BE2C (cell line): ENCODE results near the gene MLNR.

Experiments used
- DNase-seq: peaks from one replicate; pipeline ENCODE4 v3.0.0-alpha.2; 2020
- H3K27me3 ChIP-seq: fragments of 250-450 bp; sonication (Bioruptor Pico); 2 replicates; pipeline ENCODE4 v1.5.1; 2020; ENCODE audit warnings: mild to moderate bottlenecking
- H3K36me3 ChIP-seq: fragments of 250-450 bp; sonication (Bioruptor Pico); 2 replicates; pipeline ENCODE4 v1.5.1; 2020; ENCODE audit warnings: mild to moderate bottlenecking
- H3K4me1 ChIP-seq: fragments of 250-450 bp; sonication (Bioruptor Pico); 2 replicates; pipeline ENCODE4 v1.5.1; 2020
- H3K4me3 ChIP-seq: 2 replicates; pipeline ENCODE4 v1.5.1; 2011; ENCODE audit warnings: low read depth, low read length
- H3K9me3 ChIP-seq: fragments of 250-450 bp; sonication (Bioruptor Pico); 2 replicates; pipeline ENCODE4 v1.5.1; 2020
- TF ChIP-seq, protein P1 (sequence below): IDR thresholded peaks from 2 replicates; pipeline ENCODE4 v1.5.1; 2012; ENCODE audit warnings: mild to moderate bottlenecking, low read depth, low read length

Gene MLNR

DNA sequence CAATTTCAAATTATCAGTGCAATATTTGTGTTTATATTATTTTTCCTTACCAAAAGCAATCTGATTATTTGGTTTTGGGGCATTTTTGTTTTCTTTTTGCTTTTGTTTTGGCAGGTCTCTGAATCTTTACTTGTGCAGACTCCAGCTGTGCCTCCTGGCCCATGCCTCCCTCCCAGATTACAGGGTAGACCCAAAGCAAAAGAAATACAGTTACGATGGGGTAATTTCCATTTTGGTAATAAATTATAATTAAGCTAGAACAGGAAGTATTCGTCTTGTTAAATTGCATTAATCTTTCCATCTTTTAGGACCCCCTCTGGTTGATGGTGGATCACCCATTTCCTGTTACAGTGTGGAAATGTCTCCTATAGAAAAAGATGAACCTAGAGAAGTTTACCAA is 29.2 kb upstream of the MLNR start:
- Histone ChIP-seq H3K27me3 (no peaks in the 10 kb centered on the region), H3K36me3 (peaks cover 80% of the 10 kb centered on the region), H3K4me3 (no peak overlapping the region), H3K4me1 (no peaks in the 10 kb centered on the region), H3K9me3 (no peaks in the 10 kb centered on the region)
- DNase-seq = no peak
- TF ChIP-seq, protein P1, sequence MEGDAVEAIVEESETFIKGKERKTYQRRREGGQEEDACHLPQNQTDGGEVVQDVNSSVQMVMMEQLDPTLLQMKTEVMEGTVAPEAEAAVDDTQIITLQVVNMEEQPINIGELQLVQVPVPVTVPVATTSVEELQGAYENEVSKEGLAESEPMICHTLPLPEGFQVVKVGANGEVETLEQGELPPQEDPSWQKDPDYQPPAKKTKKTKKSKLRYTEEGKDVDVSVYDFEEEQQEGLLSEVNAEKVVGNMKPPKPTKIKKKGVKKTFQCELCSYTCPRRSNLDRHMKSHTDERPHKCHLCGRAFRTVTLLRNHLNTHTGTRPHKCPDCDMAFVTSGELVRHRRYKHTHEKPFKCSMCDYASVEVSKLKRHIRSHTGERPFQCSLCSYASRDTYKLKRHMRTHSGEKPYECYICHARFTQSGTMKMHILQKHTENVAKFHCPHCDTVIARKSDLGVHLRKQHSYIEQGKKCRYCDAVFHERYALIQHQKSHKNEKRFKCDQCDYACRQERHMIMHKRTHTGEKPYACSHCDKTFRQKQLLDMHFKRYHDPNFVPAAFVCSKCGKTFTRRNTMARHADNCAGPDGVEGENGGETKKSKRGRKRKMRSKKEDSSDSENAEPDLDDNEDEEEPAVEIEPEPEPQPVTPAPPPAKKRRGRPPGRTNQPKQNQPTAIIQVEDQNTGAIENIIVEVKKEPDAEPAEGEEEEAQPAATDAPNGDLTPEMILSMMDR = no peak

DNA sequence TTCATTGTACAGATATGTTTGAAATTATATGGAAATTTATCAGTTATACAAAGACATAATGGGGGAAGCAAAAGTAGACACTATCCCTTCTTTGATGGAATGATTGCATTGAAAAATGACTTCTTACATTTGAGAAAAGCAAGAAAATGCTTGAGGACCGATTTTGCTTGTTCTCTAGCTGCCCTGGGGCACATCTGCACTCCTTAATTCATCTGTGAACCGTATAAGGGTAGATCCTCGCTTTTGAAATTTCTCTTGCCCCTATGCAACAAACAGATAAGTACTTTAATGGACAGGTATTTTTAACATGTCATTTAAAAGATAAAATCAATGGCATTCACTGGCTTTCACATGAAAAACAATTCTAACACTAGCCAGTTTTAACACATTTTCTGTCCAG is 13.5 kb upstream of the MLNR start:
- H3K27me3 ChIP-seq = no peaks in the 10 kb centered on the region
- peaks cover 80% of the 10 kb centered on the region for H3K36me3 ChIP-seq
- no peak overlapping the region for H3K4me3 ChIP-seq
- H3K9me3 ChIP-seq = no peaks in the 10 kb centered on the region
- DNase-seq = no peak
- TF ChIP-seq, protein P1 = no peak
- H3K4me1 ChIP-seq = no peaks in the 10 kb centered on the region; the same call in 1 of the 2 replicates

DNA sequence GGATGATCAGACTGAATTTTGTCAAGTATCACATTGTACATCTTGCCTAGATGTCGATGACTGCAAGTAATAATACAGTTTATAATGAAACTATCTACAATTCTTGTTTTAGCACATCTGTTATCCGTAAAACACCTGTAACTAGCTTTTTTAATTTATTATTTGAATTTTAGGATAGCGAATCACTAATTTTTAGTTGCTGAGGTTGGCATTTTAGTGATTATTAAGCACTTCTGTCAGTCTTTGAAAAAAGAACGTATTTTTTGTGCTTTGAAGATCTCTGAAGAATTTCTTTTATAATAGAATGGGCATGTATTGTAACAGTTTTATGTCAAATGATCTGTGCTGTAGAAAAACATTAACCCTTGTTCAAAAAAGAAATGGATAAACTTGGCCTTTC is 11.5 kb upstream of the MLNR start:
- DNase-seq = no peak
- Histone ChIP-seq H3K9me3 (no peaks in the 10 kb centered on the region), H3K4me1 (no peaks in the 10 kb centered on the region; the same call in 1 of the 2 replicates), H3K4me3 (no peak overlapping the region), H3K36me3 (peaks cover 60% of the 10 kb centered on the region), H3K27me3 (no peaks in the 10 kb centered on the region)
- TF ChIP-seq, protein P1 = no peak

DNA sequence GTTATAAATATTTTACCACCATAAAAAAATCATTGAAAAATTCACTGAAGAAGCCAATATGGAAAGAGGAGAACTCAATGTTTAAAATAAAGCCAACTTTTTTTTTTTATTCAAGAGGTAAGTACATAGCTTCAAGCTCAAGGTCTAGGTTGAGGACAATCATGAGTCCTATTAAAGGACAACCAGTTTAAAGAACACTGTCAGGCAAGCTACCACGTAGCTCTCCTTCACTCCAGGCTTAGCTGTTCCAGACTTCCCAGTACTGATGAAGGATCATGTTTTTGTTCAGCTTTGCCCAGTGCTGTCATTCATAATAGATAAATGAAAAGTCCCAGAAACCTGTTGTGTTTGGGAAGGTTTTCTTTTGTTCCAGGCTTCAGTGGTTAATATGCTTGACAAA is 10.0 kb upstream of the MLNR start:
- H3K4me1 ChIP-seq = no peaks in the 10 kb centered on the region
- no peaks in the 10 kb centered on the region for H3K27me3 ChIP-seq
- H3K36me3 ChIP-seq = peaks cover 45% of the 10 kb centered on the region
- no peaks in the 10 kb centered on the region for H3K9me3 ChIP-seq
- H3K4me3 ChIP-seq = no peak overlapping the region
- TF ChIP-seq, protein P1 = no peak
- no peak for DNase-seq

DNA sequence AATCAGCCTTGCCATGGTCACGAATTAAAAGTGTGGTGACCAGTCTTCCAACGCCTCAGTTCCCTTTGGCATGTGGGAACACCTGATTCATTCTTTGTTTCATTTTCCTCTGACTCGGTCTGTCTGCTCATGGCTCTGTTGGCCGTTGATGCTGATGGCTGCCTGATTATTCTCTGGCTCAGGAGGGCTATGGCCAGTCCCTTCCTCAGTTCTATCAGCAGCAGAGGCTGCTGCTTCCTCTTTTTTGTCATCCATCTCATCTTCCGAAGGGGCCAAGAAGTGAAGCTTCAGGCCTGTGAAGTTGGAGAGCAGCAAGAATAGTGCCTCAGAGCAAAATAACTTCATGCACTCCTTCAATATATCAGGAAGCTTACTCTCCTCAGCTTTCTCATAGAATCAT is 9.5 kb upstream of the MLNR start:
- peaks cover 40% of the 10 kb centered on the region for H3K36me3 ChIP-seq
- no peaks in the 10 kb centered on the region for H3K4me1 ChIP-seq
- DNase-seq = no peak
- H3K27me3 ChIP-seq = no peaks in the 10 kb centered on the region
- no peak overlapping the region for H3K4me3 ChIP-seq
- H3K9me3 ChIP-seq = no peaks in the 10 kb centered on the region
- TF ChIP-seq, protein P1 = no peak

DNA sequence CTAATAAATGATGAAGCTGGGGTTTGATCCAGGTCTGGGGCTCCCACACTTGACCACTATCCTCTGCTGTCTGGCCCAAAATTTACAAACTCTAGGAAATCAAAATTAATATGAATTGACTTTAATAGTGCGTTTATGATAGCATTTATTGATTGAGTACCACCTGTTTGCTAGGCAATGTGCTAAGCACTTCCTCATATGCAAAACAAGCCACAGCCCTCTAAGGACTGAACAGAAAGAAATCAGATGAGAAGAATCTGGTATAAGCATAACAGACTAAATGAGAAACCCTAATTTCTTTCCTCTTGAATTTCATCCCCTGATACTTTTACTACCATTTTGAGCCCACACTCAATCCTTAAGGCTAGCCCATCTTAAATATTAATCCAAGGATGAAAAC is 6.6 kb upstream of the MLNR start:
- Histone ChIP-seq H3K27me3 (no peaks in the 10 kb centered on the region), H3K4me3 (no peak overlapping the region), H3K4me1 (no peaks in the 10 kb centered on the region), H3K9me3 (no peaks in the 10 kb centered on the region), H3K36me3 (peaks cover 18% of the 10 kb centered on the region)
- DNase-seq = no peak
- TF ChIP-seq, protein P1 = no peak
